ENCODE results near the gene TMEM179. TPM values are rescaled to one million over a fixed set of nuclear protein-coding genes. Genes with fewer than 3 reads are reported as not detected.
"Not testable (repeated sequence)": the region's sequence is repeated elsewhere in the genome, so short reads cannot be mapped to it uniquely, and the experiment has no call there.

TMEM179 gene
- total RNA-seq, 1 donor from 2014 or later, result 1.5 TPM

GRCh38 chr14:104637546-104638003 is 33.0 kb upstream of the TMEM179 start:
- no peak for DNase-seq (ENCODE audit: low spot score)

GRCh38 chr14:104636846-104637545 is 32.4 kb upstream of the TMEM179 start:
- not testable (repeated sequence) for DNase-seq (ENCODE audit: low spot score)

- no peak for DNase-seq (ENCODE audit: low spot score)
Observed at GRCh38 chr14:104636131-104636530, 31.6 kb upstream of the TMEM179 start.

GRCh38 chr14:104635717-104636116 is 31.1 kb upstream of the TMEM179 start:
- DNase-seq (ENCODE audit: low spot score), result no peak

GRCh38 chr14:104634886-104635570 is 30.5 kb upstream of the TMEM179 start:
- no peak for DNase-seq (ENCODE audit: low spot score)

GRCh38 chr14:104634138-104634760 is 29.7 kb upstream of the TMEM179 start:
- no peak for DNase-seq (ENCODE audit: low spot score)

GRCh38 chr14:104633276-104634137 is 28.9 kb upstream of the TMEM179 start:
- no peak for DNase-seq (ENCODE audit: low spot score)

- DNase-seq (ENCODE audit: low spot score), result no peak
Observed at GRCh38 chr14:104632781-104633180, 28.2 kb upstream of the TMEM179 start.

- no peak for DNase-seq (ENCODE audit: low spot score)
Observed at GRCh38 chr14:104624939-104625338, 20.4 kb upstream of the TMEM179 start.

GRCh38 chr14:104614126-104614812 is 9.7 kb upstream of the TMEM179 start:
- DNase-seq (ENCODE audit: low spot score), result no peak

GRCh38 chr14:104611881-104612280 is 7.3 kb upstream of the TMEM179 start:
- no peak for DNase-seq (ENCODE audit: low spot score)

GRCh38 chr14:104610749-104611310 is 6.3 kb upstream of the TMEM179 start:
- DNase-seq (ENCODE audit: low spot score), result no peak

GRCh38 chr14:104609666-104610065 is 5.1 kb upstream of the TMEM179 start:
- no peak for DNase-seq (ENCODE audit: low spot score)

- DNase-seq (ENCODE audit: low spot score), result no peak
Observed at GRCh38 chr14:104603711-104604401, 716 bp downstream of the TMEM179 start.

- no peak for DNase-seq (ENCODE audit: low spot score)
Observed at GRCh38 chr14:104602933-104603325, 1.6 kb downstream of the TMEM179 start.

- DNase-seq (ENCODE audit: low spot score), result no peak
Observed at GRCh38 chr14:104602315-104602932, 2.1 kb downstream of the TMEM179 start.

GRCh38 chr14:104601786-104602185 is 2.8 kb downstream of the TMEM179 start:
- no peak for DNase-seq (ENCODE audit: low spot score)

GRCh38 chr14:104600805-104601204 is 3.8 kb downstream of the TMEM179 start:
- DNase-seq (ENCODE audit: low spot score), result no peak

GRCh38 chr14:104600141-104600643 is 4.4 kb downstream of the TMEM179 start:
- no peak for DNase-seq (ENCODE audit: low spot score)

- DNase-seq (ENCODE audit: low spot score), result no peak
Observed at GRCh38 chr14:104599446-104599845, 5.1 kb downstream of the TMEM179 start.

Measured in mucosa of gallbladder (tissue), 1 donor.